SK-N-SH treated with all-trans-retinoic acid at 6 μM for 48 hours (cell line): ENCODE results near the gene OSGEPL1.

Experiments
- ATAC-seq: fragments of 200-7000 bp; cut with Tn5 transposase; 3 replicates; pipeline ENCODE4 v1.9.1; 2020; ENCODE audit warnings: mild to moderate bottlenecking, moderate library complexity
- ARNTL ChIP-seq: fragments of 450-650 bp; formaldehyde crosslinking; IDR thresholded peaks from 2 replicates; pipeline ENCODE4 v1.5.0; 2020; ENCODE audit warnings: low read depth, mild to moderate bottlenecking, moderate library complexity, borderline replicate concordance
- BACH2 ChIP-seq: fragments of 250-450 bp; sonication (Bioruptor Pico); IDR thresholded peaks from 2 replicates; pipeline ENCODE4 v1.9.0; 2021; ENCODE audit warnings: mild to moderate bottlenecking, borderline replicate concordance
- CSDC2 ChIP-seq: fragments of 250-450 bp; sonication (Bioruptor Pico); IDR thresholded peaks from 2 replicates; pipeline ENCODE4 v1.5.0; 2020; ENCODE audit warnings: mild to moderate bottlenecking, moderate library complexity
- ESRRG ChIP-seq: fragments of 250-450 bp; sonication (Bioruptor Pico); IDR thresholded peaks from 2 replicates; pipeline ENCODE4 v1.6.1; 2021; ENCODE audit warnings: mild to moderate bottlenecking
- ISL1 ChIP-seq: fragments of 250-450 bp; sonication (Bioruptor Pico); IDR thresholded peaks from 2 replicates; pipeline ENCODE4 v2.1.2; 2022; ENCODE audit warnings: mild to moderate bottlenecking, moderate library complexity
- POU6F1 ChIP-seq: fragments of 250-450 bp; sonication (Bioruptor Pico); IDR thresholded peaks from 2 replicates; pipeline ENCODE4 v1.8.0; 2021; ENCODE audit warnings: low read depth, mild to moderate bottlenecking, moderate library complexity, borderline replicate concordance
- PPARA ChIP-seq: fragments of 250-450 bp; sonication (Bioruptor Pico); IDR thresholded peaks from 2 replicates; pipeline ENCODE4 v1.5.0; 2020; ENCODE audit warnings: mild to moderate bottlenecking, borderline replicate concordance
- TCF4 ChIP-seq: fragments of 250-450 bp; sonication (Bioruptor Pico); IDR thresholded peaks from 2 replicates; pipeline ENCODE4 v1.8.0; 2021; ENCODE audit warnings: mild to moderate bottlenecking, moderate library complexity, borderline replicate concordance
- TOX ChIP-seq: fragments of 250-450 bp; sonication (Bioruptor Pico); IDR thresholded peaks from 2 replicates; pipeline ENCODE4 v1.8.0; 2021; ENCODE audit warnings: mild to moderate bottlenecking, moderate library complexity, borderline replicate concordance
- ZC3H10 ChIP-seq: fragments of 250-450 bp; sonication (Bioruptor Pico); IDR thresholded peaks from 2 replicates; pipeline ENCODE4 v1.5.1; 2021; ENCODE audit warnings: mild to moderate bottlenecking, moderate library complexity
- ZFP3 ChIP-seq: fragments of 250-450 bp; sonication (Bioruptor Pico); IDR thresholded peaks from 2 replicates; pipeline ENCODE4 v1.5.0; 2020; ENCODE audit warnings: mild to moderate bottlenecking, moderate library complexity
- ZFP30 ChIP-seq: fragments of 450-650 bp; formaldehyde crosslinking; IDR thresholded peaks from 2 replicates; pipeline ENCODE4 v1.5.0; 2022; ENCODE audit warnings: mild to moderate bottlenecking, moderate library complexity
- ZNF565 ChIP-seq: fragments of 450-650 bp; formaldehyde crosslinking; conservative IDR thresholded peaks from 2 replicates; pipeline ENCODE4 v1.5.0; 2020; ENCODE audit warnings: low read depth, mild to moderate bottlenecking, moderate library complexity
- ZNF70 ChIP-seq: fragments of 450-650 bp; formaldehyde crosslinking; IDR thresholded peaks from 2 replicates; pipeline ENCODE4 v1.5.0; 2020; ENCODE audit warnings: mild to moderate bottlenecking, moderate library complexity
- ZNF8 ChIP-seq: fragments of 450-650 bp; formaldehyde crosslinking; IDR thresholded peaks from 2 replicates; pipeline ENCODE4 v1.5.0; 2020; ENCODE audit warnings: mild to moderate bottlenecking, moderate library complexity

OSGEPL1 gene

GRCh38 chr2:189700681-189701080 lies 61.9 kb downstream of the OSGEPL1 start (continued):
- TF ChIP-seq POU6F1 (no peak), ZNF70 (CRISPR knock-in tag) (no peak), TOX (CRISPR knock-in tag) (no peak), ARNTL (no peak), ZNF565 (CRISPR knock-in tag) (no peak), TCF4 (no peak), PPARA (no peak), CSDC2 (CRISPR knock-in tag) (no peak), BACH2 (CRISPR knock-in tag) (no peak), ZFP3 (CRISPR knock-in tag) (no peak), ESRRG (CRISPR knock-in tag) (no peak), ZFP30 (CRISPR knock-in tag) (no peak), ZNF8 (no peak), ISL1 (CRISPR knock-in tag) (no peak)

- TF ChIP-seq ZC3H10 (CRISPR knock-in tag) (no peak), ARNTL (no peak), ZFP30 (CRISPR knock-in tag) (no peak), PPARA (no peak)
- peak; percentile 70; the same call in 2 of the 3 replicates for ATAC-seq
Observed at GRCh38 chr2:189698020-189698887, 64.3 kb downstream of the OSGEPL1 start.
